WTC11 (cell line): ENCODE measurements around the gene SUSD1. TPM values are rescaled to one million over a fixed set of nuclear protein-coding genes. Genes with fewer than 3 reads are reported as not detected.
"Not testable (repeated sequence)": the region's sequence is repeated elsewhere in the genome, so short reads cannot be mapped to it uniquely, and the experiment has no call there.

Source experiments
- ATAC-seq: fragments of 200-7000 bp; cut with Tn5 transposase; 2 replicates; pipeline ENCODE4 v1.10.0; 2021; ENCODE audit warnings: mild to moderate bottlenecking, moderate library complexity
- CTCF ChIA-PET: fragments of 300-600 bp; sonication (Branson Sonifier 250); formaldehyde crosslinking; loops from one replicate; lab custom pipeline; 2021; ENCODE audit warnings: antibody characterized with exemption; lab: Charles Lee
- POLR2A ChIA-PET: fragments of 350-600 bp; sonication (Branson Sonifier 250); formaldehyde crosslinking; loops from one replicate; lab custom pipeline; 2021; ENCODE audit warnings: antibody characterized with exemption; lab: Charles Lee
- DNase-seq: peaks from one replicate; pipeline ENCODE4 v3.0.0; 2021; ENCODE audit warnings: low spot score
- H3K27ac Mint-ChIP-seq: 2 replicates; pipeline ENCODE4 v1.8.0; 2021; ENCODE audit warnings: mixed read lengths
- H3K27me3 Mint-ChIP-seq: 2 replicates; pipeline ENCODE4 v1.8.0; 2021; ENCODE audit warnings: low read depth, mild to moderate bottlenecking, moderate library complexity, mixed read lengths
- H3K36me3 Mint-ChIP-seq: 2 replicates; pipeline ENCODE4 v1.8.0; 2021; ENCODE audit warnings: mixed read lengths
- H3K4me1 Mint-ChIP-seq: 2 replicates; pipeline ENCODE4 v1.8.0; 2022; ENCODE audit warnings: mixed read lengths
- H3K4me3 Mint-ChIP-seq: 2 replicates; pipeline ENCODE4 v1.8.0; 2021; ENCODE audit warnings: mild to moderate bottlenecking, moderate library complexity, mixed read lengths
- H3K9me3 Mint-ChIP-seq: 2 replicates; pipeline ENCODE4 v1.8.0; 2021; ENCODE audit warnings: mixed read lengths
- ATF2 ChIP-seq: sonication (generic); formaldehyde crosslinking; IDR thresholded peaks from 2 replicates; pipeline ENCODE4 v1.8.1; 2022; ENCODE audit warnings: low read depth, missing genetic modification reagents, borderline replicate concordance
- E2F4 ChIP-seq: sonication (generic); formaldehyde crosslinking; IDR thresholded peaks from 2 replicates; pipeline ENCODE4 v1.8.1; 2022; ENCODE audit warnings: low read depth, mild to moderate bottlenecking, moderate library complexity, missing genetic modification reagents, borderline replicate concordance
- ELF4 ChIP-seq: sonication (generic); formaldehyde crosslinking; IDR thresholded peaks from 2 replicates; pipeline ENCODE4 v1.8.1; 2022; ENCODE audit warnings: low read depth, mild to moderate bottlenecking, moderate library complexity, missing genetic modification reagents
- ERG ChIP-seq: fragments of 250-450 bp; sonication (Bioruptor Pico); IDR thresholded peaks from 2 replicates; pipeline ENCODE4 v1.8.0; 2021; ENCODE audit warnings: mild to moderate bottlenecking
- IRF1 ChIP-seq: sonication (generic); formaldehyde crosslinking; IDR thresholded peaks from 2 replicates; pipeline ENCODE4 v1.8.0; 2023; ENCODE audit warnings: missing genetic modification reagents
- KAT7 ChIP-seq: sonication (generic); formaldehyde crosslinking; IDR thresholded peaks from 2 replicates; pipeline ENCODE4 v1.8.1; 2023; ENCODE audit warnings: missing genetic modification reagents, mild to moderate bottlenecking, borderline replicate concordance
- MLX ChIP-seq: sonication (generic); formaldehyde crosslinking; IDR thresholded peaks from 2 replicates; pipeline ENCODE4 v1.8.1; 2023; ENCODE audit warnings: mild to moderate bottlenecking, missing genetic modification reagents, moderate library complexity
- ZNF232 ChIP-seq: sonication (generic); formaldehyde crosslinking; IDR thresholded peaks from 2 replicates; pipeline ENCODE4 v1.8.0; 2022; ENCODE audit warnings: mild to moderate bottlenecking, missing genetic modification reagents
- ZNF263 ChIP-seq: sonication (generic); formaldehyde crosslinking; IDR thresholded peaks from 2 replicates; pipeline ENCODE4 v1.8.1; 2022; ENCODE audit warnings: low read depth, mild to moderate bottlenecking, moderate library complexity, missing genetic modification reagents
- ZNF423 ChIP-seq: fragments of 250-450 bp; sonication (Bioruptor Pico); IDR thresholded peaks from 2 replicates; pipeline ENCODE4 v2.1.2; 2022; ENCODE audit warnings: mild to moderate bottlenecking, moderate library complexity
- total RNA-seq: library from RNA; stranded (reverse); gene quantifications from 3 replicates; pipeline ENCODE4 v1.2.3, GENCODE V29; 2021
- TF ChIP-seq, protein P1 (sequence below): sonication (generic); formaldehyde crosslinking; IDR thresholded peaks from 2 replicates; pipeline ENCODE4 v1.8.1; 2022; ENCODE audit warnings: mild to moderate bottlenecking, moderate library complexity, missing genetic modification reagents
- TF ChIP-seq, protein P2 (sequence below): sonication (generic); formaldehyde crosslinking; conservative IDR thresholded peaks from 2 replicates; pipeline ENCODE4 v1.8.1; 2023; ENCODE audit warnings: mild to moderate bottlenecking, low read depth, missing genetic modification reagents, moderate library complexity
- TF ChIP-seq, protein P3 (sequence below): sonication (generic); formaldehyde crosslinking; IDR thresholded peaks from 2 replicates; pipeline ENCODE4 v1.8.1; 2023; ENCODE audit warnings: mild to moderate bottlenecking, missing genetic modification reagents

SUSD1 gene
- total RNA-seq, 1 experiment from 2014 or later: 5.1 TPM

DNA sequence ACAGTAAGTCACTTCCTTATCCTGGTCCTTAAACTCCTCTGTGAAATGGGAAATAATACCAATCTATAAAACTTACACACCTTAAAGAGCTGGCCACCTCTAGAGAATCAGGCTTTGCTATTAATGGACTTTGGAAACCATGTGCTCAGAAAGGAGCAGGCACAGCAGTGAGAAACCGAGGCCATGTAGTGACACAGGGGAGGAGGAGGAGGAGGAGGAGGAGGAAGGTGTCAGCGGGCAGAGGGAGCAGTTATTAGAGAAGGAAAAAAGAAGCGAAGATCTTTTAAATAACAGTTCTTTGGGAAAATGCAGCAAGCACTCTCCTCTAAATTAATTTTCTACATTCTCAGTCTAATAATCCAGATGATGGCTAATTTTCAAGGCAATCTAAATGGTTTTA is 38.0 kb downstream of the SUSD1 start:
- Mint-ChIP-seq H3K4me3 (no peak overlapping the region), H3K9me3 (peaks cover 14% of the 10 kb centered on the region), H3K36me3 (peaks cover 8% of the 10 kb centered on the region), H3K27ac (no peak overlapping the region), H3K27me3 (no peaks in the 10 kb centered on the region)
- ATAC-seq (no peak), DNase-seq (no peak)
- POLR2A ChIA-PET: no interaction called here
- TF ChIP-seq ZNF232 (CRISPR knock-in tag): no peak
- no peak for TF ChIP-seq MLX
- TF ChIP-seq KAT7 (CRISPR knock-in tag): no peak
- no peak for TF ChIP-seq ZNF423
- no peak for TF ChIP-seq E2F4
- TF ChIP-seq, all 79 proteins: peak for 0
- CTCF ChIA-PET: no interaction called here
- peaks cover 4% of the 10 kb centered on the region for H3K4me1 Mint-ChIP-seq

DNA sequence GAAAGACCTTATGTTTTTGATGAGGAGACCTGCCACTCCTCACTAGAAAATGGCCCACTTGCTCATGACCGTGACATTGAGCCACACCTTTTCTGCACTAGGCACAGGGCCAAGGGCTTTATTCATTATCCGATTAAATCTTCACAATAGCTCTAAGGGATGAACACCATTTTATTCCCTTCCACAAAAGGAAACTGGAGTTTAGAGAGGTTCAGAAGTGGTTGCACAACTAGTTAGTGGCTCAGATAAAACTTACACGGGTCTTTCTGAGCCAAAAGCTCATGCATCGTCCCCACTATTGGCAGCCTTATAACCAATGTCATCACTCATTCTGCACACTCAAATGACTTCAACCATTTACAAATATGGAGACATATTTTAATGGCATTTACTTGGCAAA is 39.4 kb downstream of the SUSD1 start:
- Mint-ChIP-seq H3K4me1 (peaks cover 17% of the 10 kb centered on the region), H3K36me3 (peaks cover 8% of the 10 kb centered on the region), H3K27ac (no peak overlapping the region), H3K4me3 (no peak overlapping the region), H3K9me3 (peaks cover 14% of the 10 kb centered on the region), H3K27me3 (no peaks in the 10 kb centered on the region)
- no peak for DNase-seq
- no peak for ATAC-seq
- TF ChIP-seq, protein P1, sequence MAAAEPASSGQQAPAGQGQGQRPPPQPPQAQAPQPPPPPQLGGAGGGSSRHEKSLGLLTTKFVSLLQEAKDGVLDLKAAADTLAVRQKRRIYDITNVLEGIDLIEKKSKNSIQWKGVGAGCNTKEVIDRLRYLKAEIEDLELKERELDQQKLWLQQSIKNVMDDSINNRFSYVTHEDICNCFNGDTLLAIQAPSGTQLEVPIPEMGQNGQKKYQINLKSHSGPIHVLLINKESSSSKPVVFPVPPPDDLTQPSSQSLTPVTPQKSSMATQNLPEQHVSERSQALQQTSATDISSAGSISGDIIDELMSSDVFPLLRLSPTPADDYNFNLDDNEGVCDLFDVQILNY (CRISPR knock-in tag): no peak
- no peak for TF ChIP-seq ATF2 (CRISPR knock-in tag)
- TF ChIP-seq, protein P2, sequence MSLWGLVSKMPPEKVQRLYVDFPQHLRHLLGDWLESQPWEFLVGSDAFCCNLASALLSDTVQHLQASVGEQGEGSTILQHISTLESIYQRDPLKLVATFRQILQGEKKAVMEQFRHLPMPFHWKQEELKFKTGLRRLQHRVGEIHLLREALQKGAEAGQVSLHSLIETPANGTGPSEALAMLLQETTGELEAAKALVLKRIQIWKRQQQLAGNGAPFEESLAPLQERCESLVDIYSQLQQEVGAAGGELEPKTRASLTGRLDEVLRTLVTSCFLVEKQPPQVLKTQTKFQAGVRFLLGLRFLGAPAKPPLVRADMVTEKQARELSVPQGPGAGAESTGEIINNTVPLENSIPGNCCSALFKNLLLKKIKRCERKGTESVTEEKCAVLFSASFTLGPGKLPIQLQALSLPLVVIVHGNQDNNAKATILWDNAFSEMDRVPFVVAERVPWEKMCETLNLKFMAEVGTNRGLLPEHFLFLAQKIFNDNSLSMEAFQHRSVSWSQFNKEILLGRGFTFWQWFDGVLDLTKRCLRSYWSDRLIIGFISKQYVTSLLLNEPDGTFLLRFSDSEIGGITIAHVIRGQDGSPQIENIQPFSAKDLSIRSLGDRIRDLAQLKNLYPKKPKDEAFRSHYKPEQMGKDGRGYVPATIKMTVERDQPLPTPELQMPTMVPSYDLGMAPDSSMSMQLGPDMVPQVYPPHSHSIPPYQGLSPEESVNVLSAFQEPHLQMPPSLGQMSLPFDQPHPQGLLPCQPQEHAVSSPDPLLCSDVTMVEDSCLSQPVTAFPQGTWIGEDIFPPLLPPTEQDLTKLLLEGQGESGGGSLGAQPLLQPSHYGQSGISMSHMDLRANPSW (CRISPR knock-in tag): no peak
- TF ChIP-seq ERG (CRISPR knock-in tag): no peak
- TF ChIP-seq ZNF263 (CRISPR knock-in tag): no peak
- no peak for TF ChIP-seq IRF1 (CRISPR knock-in tag)
- TF ChIP-seq, protein P3, sequence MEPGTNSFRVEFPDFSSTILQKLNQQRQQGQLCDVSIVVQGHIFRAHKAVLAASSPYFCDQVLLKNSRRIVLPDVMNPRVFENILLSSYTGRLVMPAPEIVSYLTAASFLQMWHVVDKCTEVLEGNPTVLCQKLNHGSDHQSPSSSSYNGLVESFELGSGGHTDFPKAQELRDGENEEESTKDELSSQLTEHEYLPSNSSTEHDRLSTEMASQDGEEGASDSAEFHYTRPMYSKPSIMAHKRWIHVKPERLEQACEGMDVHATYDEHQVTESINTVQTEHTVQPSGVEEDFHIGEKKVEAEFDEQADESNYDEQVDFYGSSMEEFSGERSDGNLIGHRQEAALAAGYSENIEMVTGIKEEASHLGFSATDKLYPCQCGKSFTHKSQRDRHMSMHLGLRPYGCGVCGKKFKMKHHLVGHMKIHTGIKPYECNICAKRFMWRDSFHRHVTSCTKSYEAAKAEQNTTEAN: no peak
- no peak for TF ChIP-seq ZNF232 (CRISPR knock-in tag)
- TF ChIP-seq ELF4 (CRISPR knock-in tag): no peak
- ChIA-PET POLR2A (no interaction called here), CTCF (interaction anchor here (1.0 kb wide), 1 partner anchor 22 kb away, joined by 3 read pairs; no protein-coding TSS in a partner anchor)

- H3K27me3 Mint-ChIP-seq, H3K36me3 Mint-ChIP-seq, CTCF ChIA-PET, POLR2A ChIA-PET, DNase-seq, ATAC-seq, H3K4me3 Mint-ChIP-seq, H3K27ac Mint-ChIP-seq: not testable (repeated sequence)
- Mint-ChIP-seq H3K4me1 (peaks cover 19% of the 10 kb centered on the region), H3K9me3 (peaks cover 14% of the 10 kb centered on the region)
These were observed 41.3 kb downstream of the SUSD1 start for GRCh38 chr9:112133806-112134205.
